Measurements from ENCODE around the gene ARL2. TPM values are rescaled to one million over a fixed set of nuclear protein-coding genes. Genes with fewer than 3 reads are reported as not detected.
"Not testable (repeated sequence)": the region's sequence is repeated elsewhere in the genome, so short reads cannot be mapped to it uniquely, and the experiment has no call there.

The ARL2 gene
- 93.7 TPM for polyA plus RNA-seq (ENCODE audit: insufficient read length)

GRCh38 chr11:65013888-65014725 is at the start of gene ARL2:
ARL2 (plus strand) TSS chr11:65014160; CDS start chr11:65014208, 48 bp downstream.
- peak; percentile 74 for DNase-seq (ENCODE audit: low read depth)

GRCh38 chr11:64967375-64967774 is 46.6 kb upstream of the ARL2 start:
- no peak for DNase-seq (ENCODE audit: low read depth)

- DNase-seq (ENCODE audit: low read depth), result no peak
Measured at GRCh38 chr11:64969209-64969608, 44.8 kb upstream of the ARL2 start.

GRCh38 chr11:64970731-64971151 is 43.2 kb upstream of the ARL2 start:
- DNase-seq (ENCODE audit: low read depth), result no peak

- DNase-seq (ENCODE audit: low read depth), result peak; percentile 48
Measured at GRCh38 chr11:64971421-64972233, 42.3 kb upstream of the ARL2 start, which contains the start of gene MAJIN. MAJIN (minus strand) TSS chr11:64972108; CDS start chr11:64959405, 12,703 bp downstream.

- DNase-seq (ENCODE audit: low read depth), result no peak
Measured at GRCh38 chr11:64974124-64974523, 39.8 kb upstream of the ARL2 start.

- no peak for DNase-seq (ENCODE audit: low read depth)
Measured at GRCh38 chr11:64976651-64977050, 37.3 kb upstream of the ARL2 start.

- DNase-seq (ENCODE audit: low read depth), result not testable (repeated sequence)
Measured at GRCh38 chr11:64983339-64983738, 30.6 kb upstream of the ARL2 start.

- no peak for DNase-seq (ENCODE audit: low read depth)
Measured at GRCh38 chr11:64987998-64988854, 25.7 kb upstream of the ARL2 start.

- no peak for DNase-seq (ENCODE audit: low read depth)
Measured at GRCh38 chr11:64989416-64989815, 24.5 kb upstream of the ARL2 start.

- no peak for DNase-seq (ENCODE audit: low read depth)
Measured at GRCh38 chr11:64990222-64990923, 23.6 kb upstream of the ARL2 start.

GRCh38 chr11:64994318-64994717 is 19.6 kb upstream of the ARL2 start:
- DNase-seq (ENCODE audit: low read depth), result no peak

- DNase-seq (ENCODE audit: low read depth), result no peak
Measured at GRCh38 chr11:64996327-64996709, 17.6 kb upstream of the ARL2 start.

- DNase-seq (ENCODE audit: low read depth), result no peak
Measured at GRCh38 chr11:64996710-64997380, 17.1 kb upstream of the ARL2 start, which contains the start of gene BATF2. BATF2 (minus strand) TSS chr11:64996971; CDS start chr11:64996914, 57 bp downstream.

- no peak for DNase-seq (ENCODE audit: low read depth)
Measured at GRCh38 chr11:64998141-64998540, 15.8 kb upstream of the ARL2 start.

GRCh38 chr11:64998690-64999431 is 15.1 kb upstream of the ARL2 start:
- no peak for DNase-seq (ENCODE audit: low read depth)

GRCh38 chr11:64999478-64999877 is 14.5 kb upstream of the ARL2 start:
- no peak for DNase-seq (ENCODE audit: low read depth)

GRCh38 chr11:65002706-65003105 is 11.3 kb upstream of the ARL2 start:
- no peak for DNase-seq (ENCODE audit: low read depth)

- no peak for DNase-seq (ENCODE audit: low read depth)
Measured at GRCh38 chr11:65003282-65003681, 10.7 kb upstream of the ARL2 start.

- DNase-seq (ENCODE audit: low read depth), result not testable (repeated sequence)
Measured at GRCh38 chr11:65003968-65004367, 10.0 kb upstream of the ARL2 start.

All from forelimb muscle (tissue), 1 donor.